Measurements from ENCODE around the gene CERK. TPM values are rescaled to one million over a fixed set of nuclear protein-coding genes. Genes with fewer than 3 reads are reported as not detected.

The CERK gene
- polyA plus RNA-seq, 1 donor from 2014 or later, result 11.7 TPM

- peak overlapping the region; percentile 67 to 98 (median 86) for H3K27ac Mint-ChIP-seq
- peak overlapping the region in 3 of 4 donors; percentile 39 to 89 (median 75) for H3K4me3 Mint-ChIP-seq
- H3K9me3 Mint-ChIP-seq, result no peaks in the 10 kb centered on the region
- no peaks in the 10 kb centered on the region for H3K36me3 Mint-ChIP-seq
- no peaks in the 10 kb centered on the region for H3K27me3 Mint-ChIP-seq
- peaks cover 69 to 81% (median 80%) of the 10 kb centered on the region in 3 donors for H3K4me1 Mint-ChIP-seq
Measured at GRCh38 chr22:46773076-46773475, 35.0 kb upstream of the CERK start.

DNA sequence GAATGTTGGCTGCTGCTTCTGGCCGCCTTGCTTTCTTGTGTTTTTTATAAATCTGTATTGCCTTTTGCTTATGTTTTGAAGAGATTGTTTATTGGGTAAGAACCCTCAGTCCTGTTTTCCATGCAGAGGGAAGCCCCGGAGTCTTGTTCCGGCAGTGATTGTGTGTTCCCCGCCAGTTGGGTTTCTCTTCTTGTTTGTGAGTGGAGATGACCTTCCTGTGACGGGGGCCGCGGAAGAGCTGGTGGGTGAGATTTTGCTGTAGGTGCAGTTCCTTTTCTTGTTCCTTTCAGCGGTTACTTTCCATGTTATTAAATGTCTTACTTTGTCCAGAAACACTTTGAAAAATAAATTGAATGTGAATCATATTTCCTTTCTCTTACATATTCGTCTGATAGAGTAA lies 32.7 kb upstream of the CERK start:
- Mint-ChIP-seq H3K36me3 (no peaks in the 10 kb centered on the region), H3K9me3 (no peaks in the 10 kb centered on the region), H3K4me1 (peaks cover 59 to 75% (median 73%) of the 10 kb centered on the region in 3 donors), H3K4me3 (peak overlapping the region; percentile 68 to 94 (median 90)), H3K27me3 (no peaks in the 10 kb centered on the region), H3K27ac (peak overlapping the region; percentile 97 to 100 (median 99))

DNA sequence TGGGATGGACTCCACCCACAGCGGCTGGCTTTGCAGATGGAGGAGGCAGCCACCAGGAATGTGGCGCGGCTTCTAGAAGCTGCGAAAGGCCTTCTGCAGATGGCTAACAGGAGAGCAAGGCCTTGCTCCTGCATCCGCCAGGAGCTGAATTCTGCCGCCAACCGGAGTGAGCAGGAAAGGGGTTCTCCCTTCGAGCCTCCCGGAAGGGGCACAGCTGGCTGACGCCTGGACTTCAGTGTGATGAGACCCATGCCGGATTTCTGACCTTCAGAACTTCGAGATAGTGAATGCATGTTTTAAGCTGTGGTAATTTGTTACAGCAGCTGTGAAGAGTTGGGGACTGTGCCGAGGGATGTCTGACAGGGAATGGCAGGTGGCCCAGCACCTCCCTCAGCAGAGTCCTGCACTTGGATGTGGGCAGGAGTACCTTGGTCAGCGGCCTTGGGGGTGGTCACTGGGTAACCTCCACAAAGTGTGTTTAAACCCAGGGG lies 32.1 kb upstream of the CERK start:
- Mint-ChIP-seq H3K36me3 (no peaks in the 10 kb centered on the region), H3K4me3 (peak overlapping the region; percentile 68 to 93 (median 90)), H3K27me3 (no peaks in the 10 kb centered on the region), H3K27ac (peak overlapping the region; percentile 97 to 100 (median 99)), H3K4me1 (peaks cover 53 to 72% (median 71%) of the 10 kb centered on the region in 3 donors), H3K9me3 (no peaks in the 10 kb centered on the region)

- peak overlapping the region; percentile 97 to 100 (median 99) for H3K27ac Mint-ChIP-seq
- peak overlapping the region; percentile 73 to 93 (median 90) for H3K4me3 Mint-ChIP-seq
- no peaks in the 10 kb centered on the region for H3K9me3 Mint-ChIP-seq
- peaks cover 49 to 72% (median 71%) of the 10 kb centered on the region in 3 donors for H3K4me1 Mint-ChIP-seq
- no peaks in the 10 kb centered on the region for H3K36me3 Mint-ChIP-seq
- H3K27me3 Mint-ChIP-seq, result no peaks in the 10 kb centered on the region
Measured at GRCh38 chr22:46769706-46770105, 31.7 kb upstream of the CERK start.

DNA sequence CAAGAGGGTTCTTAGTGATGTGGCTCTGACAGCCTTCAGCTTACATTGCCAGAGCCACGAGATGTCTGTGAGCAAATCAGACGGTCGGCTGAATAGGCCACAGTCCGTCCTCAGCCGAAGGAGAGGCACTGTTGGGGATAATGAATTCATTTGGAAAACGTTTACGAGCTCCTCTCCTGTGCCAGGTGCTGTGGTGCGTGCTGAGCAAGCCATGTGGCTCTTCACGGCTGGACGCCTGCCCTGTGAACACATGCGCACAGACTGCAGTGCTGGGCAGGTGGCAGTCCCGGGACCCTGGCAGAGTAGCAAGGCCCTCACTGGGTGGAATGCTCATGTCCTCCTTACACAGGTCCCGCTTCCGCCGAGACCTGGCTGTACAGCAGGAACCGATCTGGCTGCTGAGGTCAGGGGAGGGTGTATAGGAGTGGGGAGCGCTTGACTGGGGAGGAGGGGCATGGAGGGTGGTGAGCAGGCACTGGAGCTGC lies 31.2 kb upstream of the CERK start:
- H3K4me1 Mint-ChIP-seq, result peaks cover 49 to 73% (median 73%) of the 10 kb centered on the region in 3 donors
- no peaks in the 10 kb centered on the region for H3K27me3 Mint-ChIP-seq
- no peaks in the 10 kb centered on the region for H3K36me3 Mint-ChIP-seq
- peak overlapping the region; percentile 73 to 93 (median 90) for H3K4me3 Mint-ChIP-seq
- H3K9me3 Mint-ChIP-seq, result no peaks in the 10 kb centered on the region
- peak overlapping the region; percentile 97 to 100 (median 99) for H3K27ac Mint-ChIP-seq

DNA sequence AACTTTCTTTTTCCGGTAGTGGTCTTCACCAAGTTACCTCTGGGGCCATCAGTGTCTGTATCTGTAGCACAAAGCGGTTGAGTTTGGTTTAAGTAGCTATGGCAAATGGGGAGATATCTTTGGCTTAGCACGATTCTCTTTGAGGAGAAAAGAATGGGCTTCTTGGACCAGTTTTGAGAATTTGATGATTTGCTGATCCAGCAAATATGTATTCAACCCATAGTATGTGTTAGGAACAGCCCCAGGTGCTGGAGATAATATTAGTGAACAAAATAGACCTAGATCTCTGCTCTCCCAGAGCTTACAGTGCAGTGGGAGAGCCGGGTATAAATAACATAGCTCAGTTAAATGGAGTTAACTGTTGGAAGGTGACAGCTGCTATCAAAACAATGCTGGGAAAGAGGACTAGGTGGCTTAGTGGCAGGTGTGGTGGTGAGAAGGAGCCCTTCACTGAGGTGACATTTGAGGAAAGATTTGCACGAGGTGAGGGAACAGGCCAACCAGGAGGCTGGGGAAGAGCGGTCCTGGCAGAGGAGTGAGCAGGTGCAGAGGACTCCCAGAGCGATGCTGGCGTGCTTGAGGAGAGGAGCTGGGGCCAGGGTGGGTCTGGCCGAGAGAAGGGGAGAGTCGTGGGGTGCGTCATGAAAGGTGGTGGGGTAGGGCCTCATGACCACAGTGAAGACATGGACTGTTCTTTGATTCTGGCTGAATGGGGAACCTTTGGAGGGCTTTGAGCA lies 29.4 kb upstream of the CERK start:
- Mint-ChIP-seq H3K36me3 (peaks cover 2% of the 10 kb centered on the region), H3K27ac (peak overlapping the region; percentile 97 to 100 (median 99)), H3K27me3 (no peaks in the 10 kb centered on the region)

DNA sequence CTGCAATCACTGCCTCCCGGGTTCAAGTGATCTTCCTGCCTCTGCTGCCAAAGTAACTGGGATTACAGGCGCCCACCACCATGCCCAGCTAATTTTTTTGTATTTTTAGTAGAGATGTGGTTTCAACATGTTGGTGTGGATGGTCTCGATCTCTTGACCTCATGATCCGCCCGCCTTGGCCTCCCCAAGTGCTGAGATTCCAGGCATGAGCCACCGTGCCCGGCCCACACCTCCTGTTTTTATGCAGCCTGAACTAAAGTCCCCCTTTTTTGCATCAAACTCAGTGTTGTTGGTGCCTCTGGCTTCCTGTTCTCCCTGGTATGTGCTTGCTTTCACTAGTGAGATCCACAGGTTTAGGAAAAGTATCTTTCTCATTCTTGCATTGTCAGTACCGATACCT lies 28.6 kb upstream of the CERK start:
- Mint-ChIP-seq H3K9me3 (no peaks in the 10 kb centered on the region), H3K4me3 (peak overlapping the region; percentile 34 to 93 (median 90)), H3K27ac (peak overlapping the region; percentile 73 to 99 (median 97)), H3K4me1 (peaks cover 56 to 71% (median 68%) of the 10 kb centered on the region in 3 donors), H3K36me3 (peaks cover 2% of the 10 kb centered on the region), H3K27me3 (no peaks in the 10 kb centered on the region)

More for the DNA sequence above, 29.4 kb upstream of the CERK start:
- Mint-ChIP-seq H3K4me3 (peak overlapping the region; percentile 73 to 93 (median 90)), H3K9me3 (no peaks in the 10 kb centered on the region), H3K4me1 (peaks cover 48 to 64% (median 63%) of the 10 kb centered on the region in 3 donors)

DNA sequence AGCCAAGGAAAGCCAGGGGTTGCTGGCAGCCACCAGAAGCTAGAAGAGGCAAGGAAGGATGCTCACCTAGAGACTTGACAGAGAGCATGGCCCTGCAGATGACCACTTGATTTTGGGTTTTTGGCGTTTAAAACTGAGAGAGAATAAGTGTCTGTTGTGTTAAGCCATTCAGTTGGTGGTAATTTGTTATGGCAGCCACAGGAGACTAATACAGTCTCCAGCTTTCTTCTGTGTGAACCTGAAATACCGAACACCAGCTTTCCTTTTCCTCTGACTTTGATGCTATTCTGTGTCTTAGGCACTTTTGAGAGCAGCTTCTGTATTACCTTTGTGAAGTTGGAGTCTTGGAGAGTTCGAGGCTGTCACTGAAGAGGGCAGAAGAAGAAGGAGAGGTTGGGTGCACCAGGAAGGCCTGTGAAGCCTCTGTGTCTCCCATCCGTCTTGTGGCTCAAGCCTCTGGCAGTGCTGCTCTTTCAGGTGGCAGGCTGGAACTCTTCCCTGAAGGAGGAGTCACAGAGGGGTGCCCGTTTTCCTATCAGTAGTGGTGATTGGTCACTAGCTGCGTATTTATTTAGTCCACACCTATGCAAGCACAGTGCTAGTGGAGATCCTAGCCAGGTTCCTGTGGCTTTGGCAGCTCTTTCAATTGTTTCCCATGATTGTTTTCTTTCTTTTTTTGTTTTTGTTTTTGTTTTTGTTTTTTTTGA lies 26.9 kb upstream of the CERK start:
- H3K27ac Mint-ChIP-seq, result peak overlapping the region; percentile 73 to 98 (median 95)
- no peaks in the 10 kb centered on the region for H3K27me3 Mint-ChIP-seq
- no peaks in the 10 kb centered on the region for H3K9me3 Mint-ChIP-seq
- H3K4me3 Mint-ChIP-seq, result peak overlapping the region; percentile 97 to 99 (median 98)
- H3K36me3 Mint-ChIP-seq, result peaks cover 2% of the 10 kb centered on the region
- peaks cover 48 to 64% (median 58%) of the 10 kb centered on the region in 3 donors for H3K4me1 Mint-ChIP-seq

GRCh38 chr22:46764140-46764680 lies 26.2 kb upstream of the CERK start:
- peak overlapping the region; percentile 95 to 99 (median 98) for H3K27ac Mint-ChIP-seq
- no peaks in the 10 kb centered on the region for H3K27me3 Mint-ChIP-seq
- H3K9me3 Mint-ChIP-seq, result no peaks in the 10 kb centered on the region
- H3K4me3 Mint-ChIP-seq, result peak overlapping the region; percentile 97 to 99 (median 98)
- H3K4me1 Mint-ChIP-seq, result peaks cover 42 to 57% (median 51%) of the 10 kb centered on the region in 3 donors
- H3K36me3 Mint-ChIP-seq, result peaks cover 2% of the 10 kb centered on the region

DNA sequence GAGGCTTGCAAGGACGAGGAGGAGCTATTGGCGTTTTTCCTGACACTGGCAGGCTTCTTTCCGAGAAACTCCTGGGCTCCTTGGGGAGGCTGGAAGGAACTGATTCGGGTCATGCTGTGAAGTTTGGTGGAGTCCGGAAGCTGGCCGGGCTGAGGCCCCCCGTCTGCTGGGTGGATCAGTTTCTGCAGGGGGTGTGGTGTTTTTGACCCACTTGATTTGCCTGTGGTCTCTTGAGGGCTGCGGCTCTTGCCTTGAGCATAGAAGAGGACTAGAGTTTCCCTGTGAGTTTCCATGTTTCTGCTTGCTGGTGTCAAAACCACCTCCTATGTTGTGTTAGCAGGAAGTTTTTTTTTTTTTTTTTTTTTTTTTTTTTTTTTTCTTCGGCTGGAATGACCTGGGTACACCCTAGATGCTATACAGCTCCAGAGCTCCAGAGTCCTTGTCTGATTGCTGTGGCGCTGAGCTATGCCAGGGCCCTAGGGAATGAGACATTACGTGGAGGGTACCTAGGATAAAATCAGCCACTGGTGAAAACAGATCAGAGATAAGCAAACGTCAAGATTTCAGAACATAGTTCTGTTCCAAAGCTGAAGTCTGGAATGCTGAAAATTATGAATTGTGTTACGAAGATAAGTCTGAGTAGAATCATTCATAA lies 25.1 kb upstream of the CERK start:
- Mint-ChIP-seq H3K36me3 (peaks cover 2% of the 10 kb centered on the region), H3K4me1 (peaks cover 42 to 57% (median 49%) of the 10 kb centered on the region in 3 donors), H3K4me3 (peak overlapping the region; percentile 97 to 99 (median 98)), H3K27ac (peak overlapping the region; percentile 95 to 99 (median 98)), H3K9me3 (no peaks in the 10 kb centered on the region), H3K27me3 (no peaks in the 10 kb centered on the region)

- Mint-ChIP-seq H3K27ac (peak within 1 kb of the TSS; percentile 95 to 99 (median 98)), H3K4me1 (peaks cover 36 to 49% (median 43%) of the 10 kb centered on the region in 3 donors), H3K9me3 (no peaks in the 10 kb centered on the region), H3K27me3 (no peaks in the 10 kb centered on the region), H3K36me3 (peaks cover 2% of the 10 kb centered on the region), H3K4me3 (peak within 1 kb of the TSS; percentile 97 to 99 (median 98))
Measured at GRCh38 chr22:46762238-46763050, 24.4 kb upstream of the CERK start, which contains the start of gene TBC1D22A. Gene TBC1D22A (plus strand): TSS chr22:46762650. CDS start chr22:46762787, 137 bp downstream.

DNA sequence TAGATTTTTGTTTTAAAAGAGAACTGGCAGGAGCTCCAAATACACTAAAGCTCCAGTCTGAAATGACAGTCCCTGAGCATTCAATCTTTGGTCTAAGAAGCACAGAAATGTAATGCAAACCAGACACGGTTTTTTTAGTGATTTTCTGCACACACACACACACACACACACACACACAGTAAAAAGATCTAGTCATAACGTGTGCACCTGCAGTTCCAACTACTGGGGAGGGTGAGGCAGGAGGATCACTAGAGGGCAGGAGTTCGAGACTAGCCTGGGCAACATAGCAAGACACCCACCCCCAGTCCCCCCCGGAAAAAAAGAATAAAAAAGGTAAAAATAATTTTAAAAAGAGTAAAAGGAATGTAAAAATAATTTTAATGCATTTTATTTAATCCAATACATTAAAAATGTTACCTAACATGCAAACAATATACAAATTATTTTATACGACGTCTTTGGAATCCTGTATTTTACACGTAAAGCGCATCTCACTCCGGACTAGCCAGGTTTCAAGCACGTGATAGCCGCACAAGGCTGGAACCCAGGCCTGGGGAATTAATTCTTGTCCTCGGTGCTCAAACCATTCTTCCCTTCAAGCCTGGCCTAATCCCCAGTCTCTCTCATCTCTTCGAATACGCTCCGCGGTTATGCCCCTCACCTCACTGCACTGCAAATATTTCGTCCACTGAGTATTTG lies 23.6 kb upstream of the CERK start:
- Mint-ChIP-seq H3K27me3 (no peaks in the 10 kb centered on the region), H3K27ac (peak overlapping the region; percentile 95 to 99 (median 98)), H3K36me3 (peaks cover 2% of the 10 kb centered on the region), H3K9me3 (peaks cover 0 to under 1% (median under 1%) of the 10 kb centered on the region in 3 donors), H3K4me1 (peaks cover 29 to 43% (median 36%) of the 10 kb centered on the region in 3 donors), H3K4me3 (peak overlapping the region; percentile 97 to 99 (median 98))

DNA sequence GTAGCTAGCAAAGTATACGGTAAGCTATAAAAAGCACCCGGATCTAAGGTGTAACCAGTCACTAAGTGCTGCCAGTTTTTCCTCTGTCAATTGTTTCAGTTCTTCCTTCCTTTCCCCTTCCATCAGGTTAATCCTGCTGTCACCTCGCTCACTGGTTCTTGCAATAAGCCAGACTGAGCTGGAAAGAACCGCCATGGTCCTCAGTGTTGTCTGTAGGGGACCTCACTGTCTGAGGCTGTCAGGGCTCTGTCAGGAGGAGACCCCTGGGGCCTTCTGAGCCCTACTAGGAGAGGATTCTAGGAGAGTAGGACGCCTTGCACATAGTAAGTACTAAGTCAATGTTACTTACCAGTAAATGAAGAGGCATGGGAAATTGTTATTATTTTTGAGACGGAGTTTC lies 23.0 kb upstream of the CERK start:
- no peaks in the 10 kb centered on the region for H3K27me3 Mint-ChIP-seq

More for the DNA sequence above, 23.0 kb upstream of the CERK start:
- Mint-ChIP-seq H3K9me3 (peaks cover 0 to 4% (median 1%) of the 10 kb centered on the region in 3 donors), H3K36me3 (peaks cover 2% of the 10 kb centered on the region), H3K4me3 (peak overlapping the region; percentile 72 to 99 (median 92)), H3K4me1 (peaks cover 33 to 39% (median 34%) of the 10 kb centered on the region in 3 donors), H3K27ac (peak overlapping the region in 2 of 3 donors; percentile 95 to 98)
